ENCODE results near the gene SLC25A24.

GRCh38 chr1:108208724-108209446, 8.7 kb upstream of the SLC25A24 start:
- no peak for TF ChIP-seq CTCF (IDR thresholded peaks at IDR 0.05)
- TF ChIP-seq POLR2A (IDR thresholded peaks at IDR 0.05) = no peak

Data from heart left ventricle (tissue), 13 donors.